PC-9 (cell line): ENCODE results near the gene RASL12.

ENCODE experiments used
- CTCF ChIP-seq: fragments of 200-600 bp; sonication (generic); conservative IDR thresholded peaks from 2 replicates; pipeline ENCODE4 v1.6.1; 2017; ENCODE audit warnings: mixed run types, antibody characterized with exemption, mild to moderate bottlenecking, moderate library complexity
- EZH2 ChIP-seq: fragments of 200-600 bp; sonication (generic); IDR thresholded peaks from 2 replicates; pipeline ENCODE4 v1.8.0; 2017; ENCODE audit warnings: antibody characterized with exemption, low read depth

DNA sequence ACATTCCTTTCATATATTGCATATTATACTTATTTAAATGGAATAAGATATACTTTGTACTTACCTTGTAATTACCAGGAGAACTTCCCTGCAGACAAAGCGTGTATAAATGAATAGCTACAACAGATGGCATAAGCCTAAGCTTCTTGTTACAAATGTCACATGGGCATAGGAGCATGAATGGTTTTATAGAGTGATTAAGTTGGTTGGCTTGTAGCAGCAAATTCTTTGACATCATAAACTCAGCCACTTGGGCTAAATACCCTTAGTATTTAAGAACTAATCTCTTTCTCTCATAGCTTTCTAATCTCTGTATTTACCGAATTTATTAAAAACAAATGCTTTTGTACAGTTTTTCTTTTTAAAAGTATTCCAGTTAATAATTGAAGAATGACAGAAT is 47.3 kb upstream of the RASL12 start, which contains the start of gene UBAP1L:
- TF ChIP-seq EZH2 (no peak), CTCF (no peak)
